ENCODE measurements around the gene ARHGAP1. TPM values are rescaled to one million over a fixed set of nuclear protein-coding genes. Genes with fewer than 3 reads are reported as not detected.

The ARHGAP1 gene
- total and polyA plus RNA-seq, 10 donors = 13.3 to 137 (median 76.9) TPM

- peaks cover 9 to 100% (median 86%) of the 10 kb centered on the region in 6 donors for H3K36me3 ChIP-seq
- intact Hi-C loops (cut with DNase I; ENCODE audit: low total_unique reads) = no loop called here
These were observed 38.6 kb downstream of the ARHGAP1 start for GRCh38 chr11:46661836-46662235.

DNA sequence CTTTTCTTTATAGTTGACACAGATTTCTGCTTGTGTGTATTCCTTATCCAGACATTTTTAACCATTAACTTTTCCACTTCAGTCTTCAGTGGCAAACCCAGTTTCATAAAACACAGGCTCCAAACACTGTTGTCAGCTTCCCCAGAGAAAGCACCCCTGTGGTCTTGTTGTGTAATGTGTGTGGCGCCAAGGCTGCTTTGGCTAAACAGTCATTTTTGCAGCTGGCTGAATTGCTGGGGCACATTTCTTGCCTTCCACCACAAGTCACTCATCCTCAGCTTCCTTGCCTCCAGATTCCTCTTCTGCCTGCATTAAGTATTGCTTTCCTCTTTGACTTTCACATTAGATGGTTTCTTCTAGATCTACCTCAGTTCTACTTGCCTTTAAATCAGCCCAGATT lies 40.5 kb downstream of the ARHGAP1 start:
- TF ChIP-seq POLR2AphosphoS5 (IDR thresholded peaks at IDR 0.05) (no peak), POLR2A (IDR thresholded peaks at IDR 0.05) (no peak)
- TF ChIP-seq, protein P1, sequence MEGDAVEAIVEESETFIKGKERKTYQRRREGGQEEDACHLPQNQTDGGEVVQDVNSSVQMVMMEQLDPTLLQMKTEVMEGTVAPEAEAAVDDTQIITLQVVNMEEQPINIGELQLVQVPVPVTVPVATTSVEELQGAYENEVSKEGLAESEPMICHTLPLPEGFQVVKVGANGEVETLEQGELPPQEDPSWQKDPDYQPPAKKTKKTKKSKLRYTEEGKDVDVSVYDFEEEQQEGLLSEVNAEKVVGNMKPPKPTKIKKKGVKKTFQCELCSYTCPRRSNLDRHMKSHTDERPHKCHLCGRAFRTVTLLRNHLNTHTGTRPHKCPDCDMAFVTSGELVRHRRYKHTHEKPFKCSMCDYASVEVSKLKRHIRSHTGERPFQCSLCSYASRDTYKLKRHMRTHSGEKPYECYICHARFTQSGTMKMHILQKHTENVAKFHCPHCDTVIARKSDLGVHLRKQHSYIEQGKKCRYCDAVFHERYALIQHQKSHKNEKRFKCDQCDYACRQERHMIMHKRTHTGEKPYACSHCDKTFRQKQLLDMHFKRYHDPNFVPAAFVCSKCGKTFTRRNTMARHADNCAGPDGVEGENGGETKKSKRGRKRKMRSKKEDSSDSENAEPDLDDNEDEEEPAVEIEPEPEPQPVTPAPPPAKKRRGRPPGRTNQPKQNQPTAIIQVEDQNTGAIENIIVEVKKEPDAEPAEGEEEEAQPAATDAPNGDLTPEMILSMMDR (IDR thresholded peaks at IDR 0.05 in 8 of 11, conservative IDR thresholded peaks at IDR 0.05 in 3 of 11) = no peak
- Histone ChIP-seq H3K9me3 (no peaks in the 10 kb centered on the region), H3K4me3 (no peak overlapping the region), H3K27ac (peak overlapping the region in 2 of 8 donors; percentile 24 to 41), H3K36me3 (peaks cover 12 to 100% (median 88%) of the 10 kb centered on the region in 6 donors), H3K4me1 (peaks cover 0 to 22% (median 10%) of the 10 kb centered on the region in 6 donors), H3K27me3 (replicated peaks in 1 of 7) (no peaks in the 10 kb centered on the region)
- 60 to 81% (median 66%) methylated on average over 1 of the region's 1 CpG for WGBS, 5 donors
- intact Hi-C loops (cut with DNase I; ENCODE audit: low total_unique reads) = no loop called here
- DNase-seq = no peak

More at GRCh38 chr11:46661836-46662235, 38.6 kb downstream of the ARHGAP1 start:
- Histone ChIP-seq H3K27ac (no peak overlapping the region), H3K27me3 (replicated peaks in 1 of 7) (no peaks in the 10 kb centered on the region), H3K4me1 (peaks cover 0 to 31% (median 8%) of the 10 kb centered on the region in 6 donors), H3K4me3 (no peak overlapping the region), H3K9me3 (no peaks in the 10 kb centered on the region)
- DNase-seq = no peak
- TF ChIP-seq POLR2A (IDR thresholded peaks at IDR 0.05) (no peak), POLR2AphosphoS5 (IDR thresholded peaks at IDR 0.05) (no peak)
- TF ChIP-seq, protein P1 (IDR thresholded peaks at IDR 0.05 in 8 of 11, conservative IDR thresholded peaks at IDR 0.05 in 3 of 11) = no peak

- WGBS, 5 donors = 60 to 89% (median 71%) methylated on average over 4 of the region's 4 CpGs
- DNase-seq = no peak
These were observed 42.2 kb downstream of the ARHGAP1 start for GRCh38 chr11:46658259-46658658.

DNA sequence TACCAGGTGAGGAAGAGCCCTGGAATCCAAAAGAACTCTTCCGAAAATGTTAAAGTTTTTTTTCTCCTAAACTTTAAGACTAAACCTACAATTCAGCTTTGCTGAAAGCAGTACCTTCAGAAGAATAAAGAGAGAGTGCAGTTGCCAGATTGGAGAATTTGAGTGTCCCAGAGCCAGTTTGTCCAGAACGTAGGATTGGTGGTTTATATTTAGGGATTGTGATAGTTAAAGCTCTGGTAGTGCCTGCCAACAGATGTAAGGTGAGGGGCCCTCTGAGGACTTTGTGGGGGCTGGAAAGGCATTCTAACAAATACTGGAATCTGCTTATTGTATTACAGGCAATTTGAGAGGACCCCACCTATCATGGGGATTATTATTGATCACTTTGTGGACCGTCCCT lies 43.2 kb downstream of the ARHGAP1 start:
- intact Hi-C loops (cut with DNase I; ENCODE audit: low total_unique reads) = no loop called here
- Histone ChIP-seq H3K9me3 (no peaks in the 10 kb centered on the region), H3K27me3 (replicated peaks in 1 of 7) (no peaks in the 10 kb centered on the region), H3K27ac (no peak overlapping the region), H3K36me3 (peaks cover 12 to 100% (median 90%) of the 10 kb centered on the region in 6 donors), H3K4me3 (no peak overlapping the region), H3K4me1 (peaks cover 0 to 21% (median 6%) of the 10 kb centered on the region in 6 donors)
- TF ChIP-seq POLR2A (IDR thresholded peaks at IDR 0.05) (no peak), POLR2AphosphoS5 (IDR thresholded peaks at IDR 0.05) (no peak)
- TF ChIP-seq, protein P1 (IDR thresholded peaks at IDR 0.05 in 8 of 11, conservative IDR thresholded peaks at IDR 0.05 in 3 of 11) = no peak
- no peak for DNase-seq
- 91 to 95% (median 93%) methylated on average over 3 of the region's 3 CpGs for WGBS, 5 donors

More at GRCh38 chr11:46658259-46658658, 42.2 kb downstream of the ARHGAP1 start:
- H3K4me3 ChIP-seq = no peak overlapping the region
- no peak overlapping the region for H3K27ac ChIP-seq
- peaks cover 0 to 21% (median 6%) of the 10 kb centered on the region in 6 donors for H3K4me1 ChIP-seq
- intact Hi-C loops (cut with DNase I; ENCODE audit: low total_unique reads) = no loop called here
- no peaks in the 10 kb centered on the region for H3K27me3 ChIP-seq (replicated peaks in 1 of 7)
- TF ChIP-seq POLR2AphosphoS5 (IDR thresholded peaks at IDR 0.05) (no peak), POLR2A (IDR thresholded peaks at IDR 0.05) (no peak)
- TF ChIP-seq, protein P1 (IDR thresholded peaks at IDR 0.05 in 8 of 11, conservative IDR thresholded peaks at IDR 0.05 in 3 of 11) = no peak
- H3K36me3 ChIP-seq = peaks cover 12 to 100% (median 89%) of the 10 kb centered on the region in 6 donors
- no peaks in the 10 kb centered on the region for H3K9me3 ChIP-seq

Measured in spleen (tissue), 11 donors.